Liver (tissue), 9 donors: ENCODE data around the gene AKNA. TPM values are rescaled to one million over a fixed set of nuclear protein-coding genes. Genes with fewer than 3 reads are reported as not detected.

ENCODE experiments used
- DNase-seq: peaks from one replicate; pipeline ENCODE4 v3.0.0-alpha.2; 2017; ENCODE audit warnings: low spot score
- H3K27ac ChIP-seq, 2 donors: one replicate each; pipeline ENCODE4 v1.7.0; 2013; ENCODE audit warnings: inconsistent platforms in 2 of 2, low read length in 2 of 2, control low read depth in 1 of 2, low read depth in 1 of 2, mild to moderate bottlenecking in 1 of 2
- H3K27me3 ChIP-seq, 4 donors: one replicate each; pipeline versions ENCODE4 v1.6.1 to v1.7.0; 2013; ENCODE audit warnings: low read length in 3 of 4, inconsistent platforms in 1 of 4, mild to moderate bottlenecking in 1 of 4, moderate library complexity in 1 of 4; ENCODE audit not compliant: control insufficient read depth in 4 of 4, insufficient read depth in 4 of 4
- H3K36me3 ChIP-seq, 4 donors: one replicate each; pipeline versions ENCODE4 v1.6.1 to v1.7.0; 2013; ENCODE audit warnings: low read length in 3 of 4, mild to moderate bottlenecking in 3 of 4, low read depth in 1 of 4, moderate library complexity in 1 of 4; ENCODE audit not compliant: control insufficient read depth in 4 of 4, insufficient read depth in 3 of 4
- H3K4me1 ChIP-seq, 4 donors: one replicate each; pipeline versions ENCODE4 v1.6.1 to v1.7.0; 2013; ENCODE audit warnings: low read length in 3 of 4, mild to moderate bottlenecking in 3 of 4, moderate library complexity in 1 of 4; ENCODE audit not compliant: control insufficient read depth in 4 of 4, insufficient read depth in 4 of 4
- H3K4me3 ChIP-seq, 3 donors: one replicate each; pipeline versions ENCODE4 v1.6.1 to v1.7.0; 2013; ENCODE audit warnings: low read length in 3 of 3, control low read depth in 1 of 3, low read depth in 1 of 3, mild to moderate bottlenecking in 1 of 3
- H3K9ac ChIP-seq, 2 donors: one replicate each; pipeline ENCODE4 v1.7.0; 2013; ENCODE audit warnings: low read length in 2 of 2, mild to moderate bottlenecking in 2 of 2, moderate library complexity in 2 of 2, control low read depth in 1 of 2, low read depth in 1 of 2
- H3K9me3 ChIP-seq, 4 donors: one replicate each; pipeline versions ENCODE4 v1.6.1 to v1.7.0; 2013; ENCODE audit warnings: low read length in 3 of 4; ENCODE audit not compliant: control insufficient read depth in 4 of 4
- EGR1 ChIP-seq, 2 donors: IDR thresholded peaks; 2 replicates each; pipeline ENCODE4 v1.6.1; 2016 to 2018; ENCODE audit warnings: antibody characterized with exemption in 2 of 2, low read depth in 2 of 2
- FOXA1 ChIP-seq: IDR thresholded peaks from 2 replicates; pipeline ENCODE4 v1.6.1; 2016; ENCODE audit warnings: antibody characterized with exemption
- FOXA2 ChIP-seq: IDR thresholded peaks from 2 replicates; pipeline ENCODE4 v1.6.1; 2016; ENCODE audit warnings: antibody characterized with exemption
- GABPA ChIP-seq, 2 donors: IDR thresholded peaks in 1 of 2; conservative IDR thresholded peaks in 1 of 2; 2 replicates each; pipeline ENCODE4 v1.6.1; 2016; ENCODE audit warnings: antibody characterized with exemption in 2 of 2, mild to moderate bottlenecking in 1 of 2, moderate library complexity in 1 of 2
- HNF4A ChIP-seq, 2 donors: conservative IDR thresholded peaks; 2 replicates each; pipeline ENCODE4 v1.6.1; 2016; ENCODE audit warnings: antibody characterized with exemption in 2 of 2, mild to moderate bottlenecking in 2 of 2
- HNF4G ChIP-seq: IDR thresholded peaks from 2 replicates; pipeline ENCODE4 v1.6.1; 2016; ENCODE audit warnings: antibody characterized with exemption
- JUND ChIP-seq, 2 donors: IDR thresholded peaks; 2 replicates each; pipeline ENCODE4 v1.6.1; 2016; ENCODE audit warnings: antibody characterized with exemption in 2 of 2
- NR2F2 ChIP-seq: IDR thresholded peaks from 2 replicates; pipeline ENCODE4 v1.6.1; 2016; ENCODE audit warnings: antibody characterized with exemption
- RAD21 ChIP-seq, 2 donors: IDR thresholded peaks; 2 replicates each; pipeline ENCODE4 v1.6.1; 2016; ENCODE audit warnings: antibody characterized with exemption in 2 of 2, mild to moderate bottlenecking in 2 of 2
- RXRA ChIP-seq, 2 donors: IDR thresholded peaks; 2 replicates each; pipeline ENCODE4 v1.6.1; 2017 to 2018; ENCODE audit warnings: antibody characterized with exemption in 2 of 2, mild to moderate bottlenecking in 1 of 2
- SP1 ChIP-seq: IDR thresholded peaks from 2 replicates; pipeline ENCODE4 v1.6.1; 2018; ENCODE audit warnings: antibody characterized with exemption, mild to moderate bottlenecking
- TAF1 ChIP-seq: conservative IDR thresholded peaks from 2 replicates; pipeline ENCODE4 v1.6.1; 2016; ENCODE audit warnings: antibody characterized with exemption, mild to moderate bottlenecking
- YY1 ChIP-seq: IDR thresholded peaks from 2 replicates; pipeline ENCODE4 v1.6.1; 2016; ENCODE audit warnings: antibody characterized with exemption, mild to moderate bottlenecking
- WGBS: extraction: QIAGEN DNeasy Blood & Tissue Kit; methylation state at CpG from one replicate; pipeline ENCODE4 v1.1.7; 2013; 5-methylcytosine and 5-hydroxymethylcytosine counted together
- polyA plus RNA-seq, 2 donors: library from polyadenylated mRNA; stranded (reverse) in 1 of 2; unstranded in 1 of 2; fragments of 200-250 nt in 1 of 2; fragments of >200 nt in 1 of 2; fragmentation: Nextera tagmentation in 1 of 2; extraction: Ambion mirVana in 1 of 2; gene quantifications; one replicate each; pipeline versions ENCODE4 v1.2.1 to v1.2.3, GENCODE V29; 2013 to 2015
- total RNA-seq, 2 donors: library from RNA; depleted of rRNA; stranded (reverse); fragments of >200 nt; gene quantifications; one replicate each; pipeline ENCODE4 v1.2.3, GENCODE V29; 2014
- TF ChIP-seq, protein P1 (sequence below): fragments of 150-350 bp; IDR thresholded peaks from 2 replicates; pipeline ENCODE4 v1.5.1; 2017; ENCODE audit warnings: improper control_type of control experiment, low read depth, low read length; ENCODE audit not compliant: missing input control
- TF ChIP-seq, protein P2 (sequence below): IDR thresholded peaks from 2 replicates; pipeline ENCODE4 v1.6.1; 2016; ENCODE audit warnings: antibody characterized with exemption
- TF ChIP-seq, protein P3 (sequence below): IDR thresholded peaks from 2 replicates; pipeline ENCODE4 v1.6.1; 2016; ENCODE audit warnings: antibody characterized with exemption
- TF ChIP-seq, protein P4 (sequence below): IDR thresholded peaks from 2 replicates; pipeline ENCODE4 v1.6.1; 2016; ENCODE audit warnings: antibody characterized with exemption, mild to moderate bottlenecking
- TF ChIP-seq, protein P5 (sequence below): IDR thresholded peaks from 2 replicates; pipeline ENCODE4 v1.6.1; 2016; ENCODE audit warnings: antibody characterized with exemption
- donor health status: healthy.
- donor health status: healthy.
- donor health status: healthy.
- donor health status: healthy.
- donor health status: healthy.

The AKNA gene
- total and polyA plus RNA-seq, 4 donors, result 4.2 to 31.7 (median 6.9) TPM

DNA sequence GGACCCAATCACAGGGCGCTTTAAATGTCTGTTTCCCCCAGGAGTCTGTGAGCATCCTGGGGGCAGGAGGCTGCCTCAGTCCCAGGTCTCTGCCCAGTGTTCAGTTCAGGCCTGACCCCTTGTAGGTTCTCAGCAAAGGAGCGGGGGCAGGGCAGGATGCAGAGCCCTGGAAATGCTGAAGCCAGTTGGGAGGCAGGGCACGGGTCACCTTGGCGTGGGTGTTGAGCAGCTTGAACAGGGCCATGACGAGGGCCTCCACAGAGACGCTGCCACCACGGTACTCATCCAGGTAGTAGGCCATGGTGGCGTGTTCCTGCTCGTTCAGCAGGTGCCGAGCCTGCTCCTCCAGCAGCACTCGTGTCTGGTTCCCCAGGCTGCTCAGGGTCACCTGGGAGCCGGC lies 36.3 kb upstream of the AKNA start:
- TF ChIP-seq SP1 (no peak), RXRA (IDR thresholded peaks at IDR 0.05) (no peak), NR2F2 (no peak), FOXA2 (no peak), RAD21 (IDR thresholded peaks at IDR 0.05) (no peak)
- TF ChIP-seq, protein P1, sequence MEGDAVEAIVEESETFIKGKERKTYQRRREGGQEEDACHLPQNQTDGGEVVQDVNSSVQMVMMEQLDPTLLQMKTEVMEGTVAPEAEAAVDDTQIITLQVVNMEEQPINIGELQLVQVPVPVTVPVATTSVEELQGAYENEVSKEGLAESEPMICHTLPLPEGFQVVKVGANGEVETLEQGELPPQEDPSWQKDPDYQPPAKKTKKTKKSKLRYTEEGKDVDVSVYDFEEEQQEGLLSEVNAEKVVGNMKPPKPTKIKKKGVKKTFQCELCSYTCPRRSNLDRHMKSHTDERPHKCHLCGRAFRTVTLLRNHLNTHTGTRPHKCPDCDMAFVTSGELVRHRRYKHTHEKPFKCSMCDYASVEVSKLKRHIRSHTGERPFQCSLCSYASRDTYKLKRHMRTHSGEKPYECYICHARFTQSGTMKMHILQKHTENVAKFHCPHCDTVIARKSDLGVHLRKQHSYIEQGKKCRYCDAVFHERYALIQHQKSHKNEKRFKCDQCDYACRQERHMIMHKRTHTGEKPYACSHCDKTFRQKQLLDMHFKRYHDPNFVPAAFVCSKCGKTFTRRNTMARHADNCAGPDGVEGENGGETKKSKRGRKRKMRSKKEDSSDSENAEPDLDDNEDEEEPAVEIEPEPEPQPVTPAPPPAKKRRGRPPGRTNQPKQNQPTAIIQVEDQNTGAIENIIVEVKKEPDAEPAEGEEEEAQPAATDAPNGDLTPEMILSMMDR, result no peak
- no peaks in the 10 kb centered on the region for H3K9me3 ChIP-seq
- H3K9ac ChIP-seq, result no peak overlapping the region
- H3K27me3 ChIP-seq, result no peaks in the 10 kb centered on the region
- H3K4me1 ChIP-seq, result no peaks in the 10 kb centered on the region
- H3K27ac ChIP-seq, result no peak overlapping the region
- no peak for DNase-seq
- no peak overlapping the region for H3K4me3 ChIP-seq
- 95% methylated on average over 12 of the region's 12 CpGs for WGBS
- no peaks in the 10 kb centered on the region for H3K36me3 ChIP-seq

DNA sequence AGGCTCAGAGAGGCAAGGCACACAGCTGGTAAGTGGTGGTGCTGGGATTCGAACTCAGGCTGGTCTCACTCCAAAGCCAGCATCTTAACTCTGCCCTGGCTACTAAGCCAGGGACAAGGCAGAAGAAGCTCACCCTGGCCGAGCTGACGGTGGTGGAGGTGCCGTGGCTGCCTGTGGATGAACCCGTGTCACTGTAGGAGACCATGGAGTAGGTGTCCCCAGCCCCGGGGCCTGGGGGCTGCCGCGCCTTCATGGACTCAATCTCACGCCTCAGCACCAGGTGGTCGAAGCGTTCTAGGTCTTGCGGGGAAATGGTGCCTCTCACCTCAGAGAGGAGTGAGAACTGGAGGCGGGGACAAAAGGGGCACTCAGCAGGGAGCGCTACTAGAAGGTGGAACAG lies 35.4 kb upstream of the AKNA start:
- H3K4me1 ChIP-seq, result no peaks in the 10 kb centered on the region
- no peak for DNase-seq

More for the DNA sequence above, 35.4 kb upstream of the AKNA start:
- whole genome bisulfite sequencing, result 94% methylated on average over 14 of the region's 14 CpGs
- no peaks in the 10 kb centered on the region for H3K27me3 ChIP-seq
- H3K36me3 ChIP-seq, result no peaks in the 10 kb centered on the region
- no peak overlapping the region for H3K4me3 ChIP-seq
- H3K9me3 ChIP-seq, result no peaks in the 10 kb centered on the region
- TF ChIP-seq TAF1 (no peak), HNF4A (conservative IDR thresholded peaks at IDR 0.05) (no peak), GABPA (IDR thresholded peaks at IDR 0.05 in 1 of 2, conservative IDR thresholded peaks at IDR 0.05 in 1 of 2) (no peak), SP1 (no peak), FOXA1 (no peak), JUND (IDR thresholded peaks at IDR 0.05) (no peak), NR2F2 (no peak), YY1 (no peak), RAD21 (IDR thresholded peaks at IDR 0.05) (no peak), FOXA2 (no peak), RXRA (IDR thresholded peaks at IDR 0.05) (no peak), HNF4G (no peak), EGR1 (IDR thresholded peaks at IDR 0.05; ENCODE audit: low read depth in 2 of 2) (no peak)
- TF ChIP-seq, protein P2, sequence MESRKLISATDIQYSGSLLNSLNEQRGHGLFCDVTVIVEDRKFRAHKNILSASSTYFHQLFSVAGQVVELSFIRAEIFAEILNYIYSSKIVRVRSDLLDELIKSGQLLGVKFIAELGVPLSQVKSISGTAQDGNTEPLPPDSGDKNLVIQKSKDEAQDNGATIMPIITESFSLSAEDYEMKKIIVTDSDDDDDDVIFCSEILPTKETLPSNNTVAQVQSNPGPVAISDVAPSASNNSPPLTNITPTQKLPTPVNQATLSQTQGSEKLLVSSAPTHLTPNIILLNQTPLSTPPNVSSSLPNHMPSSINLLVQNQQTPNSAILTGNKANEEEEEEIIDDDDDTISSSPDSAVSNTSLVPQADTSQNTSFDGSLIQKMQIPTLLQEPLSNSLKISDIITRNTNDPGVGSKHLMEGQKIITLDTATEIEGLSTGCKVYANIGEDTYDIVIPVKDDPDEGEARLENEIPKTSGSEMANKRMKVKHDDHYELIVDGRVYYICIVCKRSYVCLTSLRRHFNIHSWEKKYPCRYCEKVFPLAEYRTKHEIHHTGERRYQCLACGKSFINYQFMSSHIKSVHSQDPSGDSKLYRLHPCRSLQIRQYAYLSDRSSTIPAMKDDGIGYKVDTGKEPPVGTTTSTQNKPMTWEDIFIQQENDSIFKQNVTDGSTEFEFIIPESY, result no peak
- TF ChIP-seq, protein P3, sequence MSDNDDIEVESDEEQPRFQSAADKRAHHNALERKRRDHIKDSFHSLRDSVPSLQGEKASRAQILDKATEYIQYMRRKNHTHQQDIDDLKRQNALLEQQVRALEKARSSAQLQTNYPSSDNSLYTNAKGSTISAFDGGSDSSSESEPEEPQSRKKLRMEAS, result no peak
- TF ChIP-seq, protein P1, result no peak
- TF ChIP-seq, protein P4, sequence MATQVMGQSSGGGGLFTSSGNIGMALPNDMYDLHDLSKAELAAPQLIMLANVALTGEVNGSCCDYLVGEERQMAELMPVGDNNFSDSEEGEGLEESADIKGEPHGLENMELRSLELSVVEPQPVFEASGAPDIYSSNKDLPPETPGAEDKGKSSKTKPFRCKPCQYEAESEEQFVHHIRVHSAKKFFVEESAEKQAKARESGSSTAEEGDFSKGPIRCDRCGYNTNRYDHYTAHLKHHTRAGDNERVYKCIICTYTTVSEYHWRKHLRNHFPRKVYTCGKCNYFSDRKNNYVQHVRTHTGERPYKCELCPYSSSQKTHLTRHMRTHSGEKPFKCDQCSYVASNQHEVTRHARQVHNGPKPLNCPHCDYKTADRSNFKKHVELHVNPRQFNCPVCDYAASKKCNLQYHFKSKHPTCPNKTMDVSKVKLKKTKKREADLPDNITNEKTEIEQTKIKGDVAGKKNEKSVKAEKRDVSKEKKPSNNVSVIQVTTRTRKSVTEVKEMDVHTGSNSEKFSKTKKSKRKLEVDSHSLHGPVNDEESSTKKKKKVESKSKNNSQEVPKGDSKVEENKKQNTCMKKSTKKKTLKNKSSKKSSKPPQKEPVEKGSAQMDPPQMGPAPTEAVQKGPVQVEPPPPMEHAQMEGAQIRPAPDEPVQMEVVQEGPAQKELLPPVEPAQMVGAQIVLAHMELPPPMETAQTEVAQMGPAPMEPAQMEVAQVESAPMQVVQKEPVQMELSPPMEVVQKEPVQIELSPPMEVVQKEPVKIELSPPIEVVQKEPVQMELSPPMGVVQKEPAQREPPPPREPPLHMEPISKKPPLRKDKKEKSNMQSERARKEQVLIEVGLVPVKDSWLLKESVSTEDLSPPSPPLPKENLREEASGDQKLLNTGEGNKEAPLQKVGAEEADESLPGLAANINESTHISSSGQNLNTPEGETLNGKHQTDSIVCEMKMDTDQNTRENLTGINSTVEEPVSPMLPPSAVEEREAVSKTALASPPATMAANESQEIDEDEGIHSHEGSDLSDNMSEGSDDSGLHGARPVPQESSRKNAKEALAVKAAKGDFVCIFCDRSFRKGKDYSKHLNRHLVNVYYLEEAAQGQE, result no peak
- TF ChIP-seq, protein P5, sequence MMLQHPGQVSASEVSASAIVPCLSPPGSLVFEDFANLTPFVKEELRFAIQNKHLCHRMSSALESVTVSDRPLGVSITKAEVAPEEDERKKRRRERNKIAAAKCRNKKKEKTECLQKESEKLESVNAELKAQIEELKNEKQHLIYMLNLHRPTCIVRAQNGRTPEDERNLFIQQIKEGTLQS, result no peak
- no peak overlapping the region for H3K27ac ChIP-seq
- H3K9ac ChIP-seq, result no peak overlapping the region
